HEK293T (cell line): ENCODE data around the gene FNDC3B.

Experiments used
- ARNT ChIP-seq: fragments of 450-650 bp; IDR thresholded peaks from 2 replicates; pipeline ENCODE4 v1.6.1; 2017; ENCODE audit warnings: mild to moderate bottlenecking
- BHLHE40 ChIP-seq: fragments of 450-650 bp; IDR thresholded peaks from 2 replicates; pipeline ENCODE4 v1.6.1; 2016; ENCODE audit warnings: mild to moderate bottlenecking, moderate library complexity, borderline replicate concordance
- FOXA1 ChIP-seq: fragments of 450-650 bp; IDR thresholded peaks from 2 replicates; pipeline ENCODE4 v1.6.1; 2016; ENCODE audit warnings: mild to moderate bottlenecking
- FOXK2 ChIP-seq: fragments of 450-650 bp; IDR thresholded peaks from 2 replicates; pipeline ENCODE4 v1.6.1; 2016; ENCODE audit warnings: mild to moderate bottlenecking
- FOXM1 ChIP-seq: fragments of 450-650 bp; IDR thresholded peaks from 2 replicates; pipeline ENCODE4 v1.6.1; 2017; ENCODE audit warnings: mild to moderate bottlenecking, borderline replicate concordance
- LEF1 ChIP-seq: fragments of 450-650 bp; IDR thresholded peaks from 2 replicates; pipeline ENCODE4 v1.6.1; 2017; ENCODE audit warnings: mild to moderate bottlenecking, borderline replicate concordance
- NFRKB ChIP-seq: fragments of 450-650 bp; IDR thresholded peaks from 2 replicates; pipeline ENCODE4 v1.6.1; 2016; ENCODE audit warnings: mild to moderate bottlenecking, moderate library complexity
- SP1 ChIP-seq: fragments of 450-650 bp; IDR thresholded peaks from 2 replicates; pipeline ENCODE4 v1.6.1; 2017
- SUZ12 ChIP-seq: fragments of 450-650 bp; IDR thresholded peaks from 2 replicates; pipeline ENCODE4 v1.6.1; 2016; ENCODE audit warnings: mild to moderate bottlenecking
- ZNF384 ChIP-seq: fragments of 450-650 bp; IDR thresholded peaks from 2 replicates; pipeline ENCODE4 v1.6.1; 2016
- TF ChIP-seq, protein P1 (sequence below): fragments of 450-650 bp; IDR thresholded peaks from 2 replicates; pipeline ENCODE4 v1.6.1; 2016

DNA sequence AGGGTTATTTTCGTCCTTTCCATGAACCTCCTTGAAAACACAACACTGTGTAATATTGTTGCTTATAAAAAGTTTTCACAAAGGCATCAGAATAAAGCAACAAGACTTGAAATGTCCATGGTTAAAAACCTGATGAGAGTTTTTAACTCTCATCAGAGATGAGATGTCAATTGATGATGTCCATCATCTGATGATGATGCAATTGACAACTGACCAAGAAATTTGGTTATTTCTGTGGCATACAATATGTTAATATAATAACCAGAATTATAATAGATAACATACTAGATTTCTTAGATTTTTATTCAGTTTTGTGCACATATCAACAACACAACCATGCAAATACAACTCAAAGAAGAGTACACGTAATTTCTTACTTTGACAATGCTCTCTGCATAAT, 15.5 kb upstream of the FNDC3B start:
- TF ChIP-seq SP1 (no peak), FOXK2 (no peak), ZNF384 (no peak), LEF1 (no peak), FOXM1 (no peak), BHLHE40 (no peak), SUZ12 (no peak), NFRKB (no peak), FOXA1 (no peak), ARNT (no peak)
- TF ChIP-seq, protein P1, sequence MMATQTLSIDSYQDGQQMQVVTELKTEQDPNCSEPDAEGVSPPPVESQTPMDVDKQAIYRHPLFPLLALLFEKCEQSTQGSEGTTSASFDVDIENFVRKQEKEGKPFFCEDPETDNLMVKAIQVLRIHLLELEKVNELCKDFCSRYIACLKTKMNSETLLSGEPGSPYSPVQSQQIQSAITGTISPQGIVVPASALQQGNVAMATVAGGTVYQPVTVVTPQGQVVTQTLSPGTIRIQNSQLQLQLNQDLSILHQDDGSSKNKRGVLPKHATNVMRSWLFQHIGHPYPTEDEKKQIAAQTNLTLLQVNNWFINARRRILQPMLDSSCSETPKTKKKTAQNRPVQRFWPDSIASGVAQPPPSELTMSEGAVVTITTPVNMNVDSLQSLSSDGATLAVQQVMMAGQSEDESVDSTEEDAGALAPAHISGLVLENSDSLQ: no peak
